Stimulated activated CD8-positive, alpha-beta memory T cell treated with anti-CD3 and anti-CD28 coated beads, Interleukin-12 subunit alpha, Interleukin-12 subunit beta, amount 100 ng/mL, for 24 hours (primary cell): Measurements from ENCODE around the gene VPS11.
"Not testable (repeated sequence)": the region's sequence is repeated elsewhere in the genome, so short reads cannot be mapped to it uniquely, and the experiment has no call there.

Experiments used
- DNase-seq: peaks from one replicate; pipeline ENCODE4 v3.0.0-alpha.2; 2020; ENCODE audit errors: extremely low read depth

VPS11 gene

DNA sequence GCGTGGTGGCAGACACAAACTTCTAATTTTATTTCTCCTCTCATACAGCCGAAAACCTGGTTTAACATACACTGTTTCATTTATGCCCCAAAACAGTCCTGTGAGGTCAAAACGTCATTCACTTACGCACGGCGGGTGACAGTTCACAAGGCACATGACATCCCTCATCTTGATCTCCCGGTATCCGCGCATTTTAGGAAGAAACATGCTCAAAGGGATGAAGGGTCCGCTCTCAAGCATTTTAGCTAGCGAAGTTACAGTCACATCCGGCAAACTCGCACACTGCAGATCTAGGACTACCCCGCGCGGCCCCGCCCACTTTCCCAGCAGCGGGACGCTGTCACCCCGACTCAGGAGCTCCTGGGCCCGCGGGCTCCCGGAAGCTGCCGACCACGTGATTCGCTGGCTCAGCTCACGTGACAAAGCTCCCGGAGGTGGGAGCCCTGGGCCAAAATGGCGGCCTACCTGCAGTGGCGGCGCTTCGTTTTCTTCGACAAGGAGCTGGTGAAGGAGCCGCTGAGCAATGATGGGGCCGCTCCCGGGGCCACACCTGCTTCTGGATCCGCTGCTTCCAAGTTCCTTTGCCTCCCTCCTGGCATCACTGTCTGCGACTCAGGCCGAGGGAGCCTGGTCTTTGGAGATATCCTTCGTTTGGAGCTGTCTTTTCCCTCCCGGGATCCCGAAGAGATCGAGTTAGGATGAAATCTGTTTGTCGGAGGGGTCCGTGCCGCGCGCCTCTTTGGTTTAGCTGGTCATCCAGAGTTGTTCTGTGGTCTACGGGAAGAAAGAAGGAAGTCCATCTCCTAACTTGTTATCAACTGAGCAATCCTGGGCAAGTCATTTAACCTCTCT, at the start of gene VPS11:
Gene VPS11, plus strand, starts transcription at position 448 of the 852 bp plus-strand sequence. Its CDS starts 6 bp downstream, at position 454.
- DNase-seq: peak; percentile 97

GRCh38 chr11:119018074-119018938, 49.3 kb upstream of the VPS11 start, which contains the start of the genes RPS25 and TRAPPC4:
RPS25 (minus strand) TSS chr11:119018343; CDS start chr11:119018284, 59 bp downstream.
TRAPPC4 (plus strand) TSS chr11:119018766; CDS start chr11:119018796, 30 bp downstream.
- peak; percentile 89 for DNase-seq

- no peak for DNase-seq
Measured at GRCh38 chr11:119019996-119020395, 47.6 kb upstream of the VPS11 start.

DNA sequence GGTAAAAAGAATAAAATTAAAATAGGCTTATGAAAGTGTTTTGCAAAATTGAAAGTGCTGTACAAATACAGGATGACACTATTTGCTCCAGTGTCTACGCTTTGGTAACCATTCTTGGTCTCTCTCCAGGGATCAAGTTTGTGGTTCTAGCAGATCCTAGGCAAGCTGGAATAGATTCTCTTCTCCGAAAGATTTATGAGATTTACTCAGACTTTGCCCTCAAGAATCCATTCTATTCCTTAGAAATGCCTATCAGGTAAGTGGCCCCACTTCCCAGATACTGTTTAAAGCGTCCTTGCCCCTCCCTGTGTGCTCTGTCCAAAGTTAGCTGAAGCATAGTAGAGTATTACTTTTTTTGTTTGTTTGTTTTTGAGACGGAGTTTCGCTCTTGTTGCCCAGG, 46.0 kb upstream of the VPS11 start:
- no peak for DNase-seq

DNA sequence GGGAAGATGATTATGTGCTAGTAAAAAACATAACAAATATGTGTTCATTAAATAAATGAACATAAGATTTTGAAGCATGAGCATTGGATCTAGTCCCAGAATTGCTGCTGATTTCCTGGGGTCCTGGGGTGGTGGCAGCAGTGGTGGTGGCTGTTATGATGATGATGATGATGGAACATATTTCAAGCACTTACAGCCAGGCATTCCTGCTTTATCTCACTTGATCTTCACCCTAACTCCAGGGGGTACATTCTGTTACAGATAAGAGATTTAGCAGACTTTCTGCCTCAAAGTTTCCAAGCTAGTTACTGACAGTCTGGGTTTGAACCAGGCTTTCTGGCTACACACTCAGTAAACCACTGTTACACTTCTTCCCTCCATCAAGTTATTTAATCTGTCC, 43.9 kb upstream of the VPS11 start:
- no peak for DNase-seq

DNA sequence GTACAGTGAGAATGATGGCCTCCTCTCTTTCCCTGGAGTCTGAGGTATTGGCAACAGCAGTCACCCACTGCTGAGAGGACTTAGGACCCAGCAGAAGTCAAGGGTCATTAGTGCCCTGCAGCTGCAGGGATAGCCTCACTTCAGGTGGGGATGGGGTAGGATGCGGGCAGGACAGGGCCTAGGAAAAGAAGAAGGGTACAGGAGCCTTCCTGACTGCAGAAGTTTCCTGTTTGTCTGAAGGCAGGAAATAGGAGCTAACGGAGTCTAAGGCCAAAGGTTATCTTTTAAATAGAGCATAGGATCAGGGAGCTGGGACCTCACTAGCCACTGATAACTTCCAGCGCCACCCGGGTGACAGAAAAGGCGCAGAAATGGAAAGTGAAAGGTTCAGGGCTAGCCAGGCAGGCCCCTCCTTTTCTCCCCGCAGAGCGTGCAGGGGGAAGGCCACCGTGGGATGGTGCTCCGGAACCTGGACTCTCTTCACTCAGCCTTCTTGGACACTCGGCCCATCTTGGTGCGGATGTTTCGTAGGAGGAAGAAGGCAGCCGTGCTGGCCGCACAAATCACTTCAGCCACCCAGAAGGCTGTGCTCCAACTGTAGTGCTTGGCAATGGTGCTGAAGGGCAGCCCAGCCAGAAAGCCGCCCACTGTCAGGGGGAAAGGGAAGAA, 43.1 kb upstream of the VPS11 start:
- DNase-seq: no peak

DNA sequence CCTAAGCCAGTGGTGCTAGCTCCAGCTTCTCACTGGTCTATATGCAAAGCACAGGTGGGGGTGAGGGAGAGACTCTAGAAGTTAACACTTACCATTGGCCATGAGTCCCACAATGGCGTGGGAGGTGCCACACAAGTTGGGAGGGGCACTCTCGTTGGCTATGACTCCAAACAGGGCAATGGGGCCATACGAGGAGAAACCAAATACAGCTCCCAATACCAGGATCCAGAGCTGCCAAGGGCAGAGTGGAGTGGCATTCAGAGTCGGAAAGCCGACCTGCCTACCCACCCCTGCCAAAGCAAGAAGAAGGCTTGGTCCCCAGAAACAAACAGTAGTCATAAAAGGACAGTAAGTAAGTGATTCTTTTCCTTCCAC, 42.5 kb upstream of the VPS11 start:
- DNase-seq: no peak

DNA sequence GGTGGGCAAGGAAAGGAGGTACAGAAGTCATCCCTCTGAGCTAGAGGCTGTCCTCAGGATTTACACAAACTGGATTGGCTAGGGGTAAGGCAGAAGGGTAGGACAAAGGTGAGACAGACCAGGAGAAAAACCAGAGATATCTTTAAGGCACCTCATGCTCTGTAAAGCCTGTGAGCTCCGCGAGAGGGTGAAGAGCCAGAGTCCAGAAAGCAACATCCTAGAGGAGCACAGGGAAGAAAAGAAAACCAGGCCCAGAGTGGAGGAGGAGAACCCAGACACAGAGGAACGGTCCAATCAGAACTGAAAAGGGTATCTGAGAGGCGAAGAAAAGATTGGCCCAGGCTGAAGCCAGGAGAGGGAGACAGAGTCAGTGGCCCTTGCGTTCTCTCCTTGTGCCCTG, 42.1 kb upstream of the VPS11 start:
- DNase-seq: no peak

DNA sequence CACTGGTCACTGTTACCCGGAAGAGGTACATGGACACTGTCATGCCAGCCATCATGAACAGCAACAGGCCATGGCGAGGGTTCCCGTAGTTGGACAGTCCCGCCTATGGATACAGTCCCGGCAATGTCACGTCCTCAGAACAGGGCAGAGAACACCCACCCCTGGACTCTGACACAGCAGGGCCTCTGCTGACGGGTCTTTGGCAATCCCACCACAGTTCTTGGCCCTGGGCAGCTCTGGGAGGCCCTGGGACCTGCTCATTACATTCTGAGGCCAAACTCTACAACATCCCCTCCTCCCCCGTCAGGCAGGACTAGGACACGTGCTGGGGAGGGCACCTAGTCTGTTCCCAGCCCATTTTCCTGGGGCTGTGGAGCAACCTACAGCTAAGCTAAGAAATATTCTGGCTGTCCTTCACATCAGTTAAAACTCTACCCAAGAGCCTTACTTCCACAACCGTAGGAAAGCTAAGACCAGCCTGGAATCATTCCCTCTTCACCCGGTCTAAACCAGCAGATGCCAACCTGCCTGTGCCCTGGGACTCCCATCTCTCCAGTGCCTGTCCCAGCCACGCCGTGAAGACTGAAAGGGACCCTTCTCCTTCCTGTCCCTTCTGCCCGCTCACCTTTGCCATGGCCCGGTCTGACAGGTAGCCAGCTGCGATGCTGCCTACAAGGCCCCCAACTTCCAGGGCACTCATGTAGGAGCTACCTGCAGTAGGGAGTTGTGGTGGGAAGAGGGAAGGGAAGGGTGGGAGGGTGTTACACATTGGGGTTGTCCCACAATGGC, 41.4 kb upstream of the VPS11 start:
- no peak for DNase-seq

DNA sequence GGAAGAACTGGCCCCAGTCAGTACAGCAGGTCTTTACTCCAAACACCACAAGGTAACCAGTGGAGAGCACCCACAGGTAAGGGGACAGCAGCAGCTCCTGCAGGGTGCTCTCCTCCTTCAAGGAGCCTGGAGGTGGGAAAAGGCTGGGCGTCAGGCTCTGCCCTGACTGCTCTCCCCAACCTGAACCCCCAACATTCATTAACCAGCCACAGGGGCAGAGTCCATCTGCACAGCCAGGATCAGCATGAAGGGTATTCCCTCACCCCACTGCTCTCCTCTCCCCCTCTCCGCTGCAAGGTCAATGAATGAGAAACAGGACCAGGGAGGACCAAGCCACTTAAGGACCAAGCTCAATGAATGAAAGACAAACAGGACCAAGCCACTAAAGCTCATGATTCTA, 40.6 kb upstream of the VPS11 start:
- DNase-seq: no peak

- no peak for DNase-seq
Measured at GRCh38 chr11:119027561-119028345, 39.9 kb upstream of the VPS11 start.

DNA sequence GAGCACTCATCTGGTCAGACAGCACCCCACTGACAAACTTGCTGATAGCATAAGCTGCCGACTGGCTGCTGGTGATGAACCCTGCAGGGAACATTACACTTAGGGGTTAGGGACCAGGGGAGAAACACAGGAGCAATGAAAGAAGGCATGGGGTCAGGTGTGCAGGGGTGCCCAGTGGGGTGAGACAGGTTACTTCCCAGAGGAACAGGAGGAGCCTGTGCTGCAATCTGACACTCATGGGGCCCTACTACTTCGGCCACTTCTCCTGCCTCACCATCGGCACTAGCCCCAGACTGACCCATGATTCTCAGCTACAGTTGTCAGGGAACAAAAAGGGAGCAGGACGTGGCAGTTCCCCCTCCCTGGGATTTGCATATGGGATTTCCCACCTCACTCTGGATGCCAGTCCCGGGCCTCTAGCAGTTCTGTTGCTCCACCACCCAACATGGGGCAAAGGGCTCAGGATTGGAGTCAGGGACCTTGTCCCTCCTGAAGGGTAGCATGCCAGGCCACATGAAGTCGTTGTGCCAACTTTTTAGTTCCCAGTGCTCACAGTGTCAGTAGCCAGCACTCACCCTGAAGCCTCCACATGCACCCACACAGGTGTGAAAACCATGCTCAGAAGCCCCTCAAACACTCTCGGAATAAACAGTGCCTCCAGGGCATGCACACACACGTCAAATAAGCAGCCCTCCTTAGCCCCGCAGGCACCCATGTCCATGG, 39.1 kb upstream of the VPS11 start:
- DNase-seq: no peak

DNA sequence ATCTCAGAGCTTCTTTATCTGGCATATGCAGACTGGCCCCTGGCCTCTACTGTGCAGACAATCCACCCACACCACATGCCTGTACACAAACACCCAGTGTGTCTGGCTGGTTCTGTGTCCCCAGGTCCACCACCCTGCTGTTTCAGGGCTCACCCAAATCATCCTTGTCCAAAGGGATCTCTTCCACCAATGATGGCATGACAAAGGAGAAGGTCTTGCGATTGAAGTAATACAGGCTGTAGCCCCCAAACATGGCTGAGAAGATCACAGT, 38.6 kb upstream of the VPS11 start:
- DNase-seq: no peak

DNA sequence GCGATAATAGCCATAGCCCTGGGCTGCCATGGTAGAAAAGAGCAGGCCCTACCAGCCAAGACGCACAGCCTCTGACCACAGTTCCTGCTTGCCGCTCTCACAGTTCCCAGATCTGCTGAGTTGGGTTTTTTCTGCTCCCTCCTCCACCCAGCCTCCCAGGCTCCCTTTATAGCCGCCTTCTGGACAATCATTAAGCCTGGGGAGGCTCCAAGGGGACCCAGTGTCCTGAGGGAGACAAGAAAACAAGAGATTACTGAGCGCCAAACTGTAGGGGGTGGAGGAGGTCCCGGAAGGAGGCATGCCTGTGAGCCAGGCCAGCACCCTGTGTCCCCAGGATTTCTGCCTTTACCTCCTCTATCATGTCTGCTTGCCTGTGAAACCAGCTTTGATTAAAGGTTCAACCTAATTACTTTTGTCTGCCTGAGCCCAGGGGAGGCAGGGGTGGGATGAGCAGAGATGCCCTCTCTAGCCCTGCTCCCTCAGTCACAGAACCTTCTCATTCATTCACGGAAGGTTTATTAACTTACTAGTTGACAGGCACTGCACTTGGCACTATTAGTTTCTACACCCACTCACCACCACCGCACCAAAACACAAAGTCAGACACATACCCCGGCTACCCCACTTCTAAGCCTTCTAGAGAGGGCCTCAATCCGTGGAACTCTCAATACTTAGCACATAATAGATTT, 38.1 kb upstream of the VPS11 start:
- no peak for DNase-seq

GRCh38 chr11:119030029-119030328, 37.6 kb upstream of the VPS11 start:
- DNase-seq: no peak

DNA sequence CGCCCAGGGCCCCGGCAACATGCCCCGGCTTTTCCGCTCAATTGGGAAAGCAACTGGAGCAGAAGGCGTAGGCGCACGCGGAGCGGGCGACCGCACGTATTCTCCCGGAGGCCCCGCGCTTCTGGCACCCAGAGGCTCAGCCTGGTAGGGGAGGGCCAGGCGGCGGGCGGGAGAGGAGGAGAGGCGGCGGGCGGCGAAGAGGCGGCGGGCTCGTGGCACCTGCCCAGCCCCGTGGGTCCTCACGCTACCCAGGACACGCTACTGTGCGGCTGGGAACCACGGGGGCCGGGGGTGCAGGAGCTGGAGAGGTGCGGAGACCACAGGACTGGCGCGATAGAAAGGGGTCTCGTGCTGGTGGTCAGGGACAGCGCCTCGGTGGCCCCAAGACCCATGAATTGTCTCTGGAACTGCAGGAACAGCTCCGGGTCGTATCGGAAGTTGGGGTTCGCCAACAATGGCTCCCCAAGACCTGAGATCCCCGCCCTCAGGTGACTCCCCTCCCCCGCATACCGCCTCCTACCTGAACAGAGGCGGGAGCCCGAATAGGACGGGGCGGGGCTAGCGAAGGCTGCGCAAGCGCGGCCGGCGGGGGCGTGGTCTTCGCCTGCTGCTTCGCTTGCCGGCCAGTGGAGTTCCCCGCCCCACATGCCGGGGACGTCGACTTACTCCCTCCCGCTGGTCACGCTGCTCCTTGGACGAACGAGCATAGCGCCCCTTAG, 37.1 kb upstream of the VPS11 start, which contains the start of gene SLC37A4:
Gene SLC37A4, minus strand, starts transcription at position 549 of the 719 bp plus-strand sequence.
- peak; percentile 98 for DNase-seq

DNA sequence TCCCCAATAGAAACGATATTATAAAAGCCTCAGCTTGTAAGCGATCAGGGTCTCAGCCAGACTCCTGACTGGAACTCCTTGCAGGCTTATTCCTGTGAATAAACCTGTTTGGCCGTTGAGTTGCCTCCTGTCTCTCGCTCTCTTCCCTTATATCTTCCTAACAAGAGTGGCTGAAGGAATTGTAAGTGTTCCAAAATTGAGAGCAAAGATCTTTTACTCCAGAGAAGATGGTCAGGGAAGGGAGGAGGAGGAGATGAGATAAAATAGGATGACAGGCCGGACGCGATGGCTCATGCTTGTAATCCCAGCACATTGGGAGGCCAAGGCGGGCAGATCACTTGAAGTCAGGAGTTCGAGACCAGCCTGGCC, 35.7 kb upstream of the VPS11 start:
- DNase-seq: no peak

DNA sequence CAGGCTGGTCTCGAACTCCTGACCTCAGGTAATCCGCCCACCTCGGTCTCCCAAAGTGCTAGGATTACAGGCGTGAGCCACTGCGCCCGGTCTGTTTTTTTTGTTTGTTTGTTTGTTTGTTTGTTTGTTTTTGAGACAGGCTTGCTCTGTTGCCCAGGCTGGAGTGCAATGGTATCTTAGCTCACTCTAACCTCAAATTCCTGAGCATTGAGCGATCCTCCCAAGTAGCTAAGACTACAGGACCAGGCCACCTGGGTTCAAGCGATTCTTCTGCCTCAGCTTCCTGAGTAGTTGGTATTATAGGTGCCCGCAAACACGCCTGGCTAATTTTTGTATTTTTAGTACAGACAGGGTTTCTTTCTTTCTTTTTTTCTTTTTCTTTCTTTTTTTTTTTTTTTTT, 34.2 kb upstream of the VPS11 start:
- DNase-seq: not testable (repeated sequence)

- no peak for DNase-seq
Measured at GRCh38 chr11:119034813-119035212, 32.8 kb upstream of the VPS11 start.
